ENCODE results near the gene UBR2.

GRCh38 chr6:42653851-42654250, 90.0 kb downstream of the UBR2 start:
- no peak for TF ChIP-seq CTCF (conservative IDR thresholded peaks at IDR 0.05 in 1 of 2, IDR thresholded peaks at IDR 0.05 in 1 of 2; ENCODE audit: low read depth in 1 of 2, low read length in 2 of 2)
- no peak for TF ChIP-seq EZH2 (IDR thresholded peaks at IDR 0.05; ENCODE audit: low read length, missing control alignments)

Data from fibroblast of lung (primary cell).